ENCODE data around the gene NXF3.
"Not testable (repeated sequence)": the region's sequence is repeated elsewhere in the genome, so short reads cannot be mapped to it uniquely, and the experiment has no call there.

The NXF3 gene

GRCh38 chrX:103120748-103121147, 27.8 kb upstream of the NXF3 start:
- H3K4me3 ChIP-seq (ENCODE audit: insufficient read depth, low read length, poor library complexity, severe bottlenecking) = no peak overlapping the region
- H3K36me3 ChIP-seq (ENCODE audit: low read length) = no peaks in the 10 kb centered on the region
- TF ChIP-seq CTCF (IDR thresholded peaks at IDR 0.05; ENCODE audit: insufficient read depth, low read length, poor library complexity, severe bottlenecking) (no peak), EZH2phosphoT487 (conservative IDR thresholded peaks at IDR 0.05; ENCODE audit: low read length) (no peak)
- no peaks in the 10 kb centered on the region for H3F3A ChIP-seq (ENCODE audit: insufficient read depth)
- H3K27ac ChIP-seq (ENCODE audit: low read depth, low read length) = no peak overlapping the region
- H3K9me3 ChIP-seq (ENCODE audit: insufficient read depth, low read length) = no peaks in the 10 kb centered on the region
- H3K79me2 ChIP-seq (ENCODE audit: insufficient read depth, low read length) = no peaks in the 10 kb centered on the region
- H3K9me2 ChIP-seq (replicated peaks; ENCODE audit: insufficient read depth, low read length) = no peaks in the 10 kb centered on the region
- H3K27me3 ChIP-seq (ENCODE audit: low read length) = no peaks in the 10 kb centered on the region
- no peaks in the 10 kb centered on the region for H4K20me1 ChIP-seq (ENCODE audit: low read depth, low read length)
- H3K4me2 ChIP-seq (ENCODE audit: low read depth, low read length, poor library complexity, severe bottlenecking) = no peak overlapping the region
- no peak overlapping the region for H3K9ac ChIP-seq (ENCODE audit: low read length)
- H2AFZ ChIP-seq (ENCODE audit: low read depth, low read length, severe bottlenecking) = no peak overlapping the region

GRCh38 chrX:103116970-103117369, 24.0 kb upstream of the NXF3 start:
- not testable (repeated sequence) for H4K20me1 ChIP-seq (ENCODE audit: low read depth, low read length); H3F3A ChIP-seq (ENCODE audit: insufficient read depth); H3K9me2 ChIP-seq (replicated peaks; ENCODE audit: insufficient read depth, low read length); H3K4me2 ChIP-seq (ENCODE audit: low read depth, low read length, poor library complexity, severe bottlenecking); H3K9me3 ChIP-seq (ENCODE audit: insufficient read depth, low read length); H2AFZ ChIP-seq (ENCODE audit: low read depth, low read length, severe bottlenecking); H3K9ac ChIP-seq (ENCODE audit: low read length); H3K4me3 ChIP-seq (ENCODE audit: insufficient read depth, low read length, poor library complexity, severe bottlenecking); H3K79me2 ChIP-seq (ENCODE audit: insufficient read depth, low read length); H3K27ac ChIP-seq (ENCODE audit: low read depth, low read length); H3K36me3 ChIP-seq (ENCODE audit: low read length); H3K27me3 ChIP-seq (ENCODE audit: low read length)

GRCh38 chrX:103109497-103109896, 16.6 kb upstream of the NXF3 start:
- H4K20me1 ChIP-seq (ENCODE audit: low read depth, low read length); H3K27ac ChIP-seq (ENCODE audit: low read depth, low read length); H3K79me2 ChIP-seq (ENCODE audit: insufficient read depth, low read length); H3K9me2 ChIP-seq (replicated peaks; ENCODE audit: insufficient read depth, low read length); H2AFZ ChIP-seq (ENCODE audit: low read depth, low read length, severe bottlenecking); H3K4me3 ChIP-seq (ENCODE audit: insufficient read depth, low read length, poor library complexity, severe bottlenecking); H3K9ac ChIP-seq (ENCODE audit: low read length); H3K9me3 ChIP-seq (ENCODE audit: insufficient read depth, low read length); H3K27me3 ChIP-seq (ENCODE audit: low read length); H3K4me2 ChIP-seq (ENCODE audit: low read depth, low read length, poor library complexity, severe bottlenecking); H3F3A ChIP-seq (ENCODE audit: insufficient read depth); H3K36me3 ChIP-seq (ENCODE audit: low read length): not testable (repeated sequence)

GRCh38 chrX:103107836-103108235, 14.9 kb upstream of the NXF3 start:
- no peak overlapping the region for H2AFZ ChIP-seq (ENCODE audit: low read depth, low read length, severe bottlenecking)
- no peaks in the 10 kb centered on the region for H3K27me3 ChIP-seq (ENCODE audit: low read length)
- H3K9me3 ChIP-seq (ENCODE audit: insufficient read depth, low read length) = no peaks in the 10 kb centered on the region
- H3F3A ChIP-seq (ENCODE audit: insufficient read depth) = no peaks in the 10 kb centered on the region
- H3K4me2 ChIP-seq (ENCODE audit: low read depth, low read length, poor library complexity, severe bottlenecking) = no peak overlapping the region
- H3K4me3 ChIP-seq (ENCODE audit: insufficient read depth, low read length, poor library complexity, severe bottlenecking) = no peak overlapping the region
- H3K79me2 ChIP-seq (ENCODE audit: insufficient read depth, low read length) = no peaks in the 10 kb centered on the region
- no peaks in the 10 kb centered on the region for H4K20me1 ChIP-seq (ENCODE audit: low read depth, low read length)
- no peak overlapping the region for H3K27ac ChIP-seq (ENCODE audit: low read depth, low read length)
- no peaks in the 10 kb centered on the region for H3K9me2 ChIP-seq (replicated peaks; ENCODE audit: insufficient read depth, low read length)
- H3K9ac ChIP-seq (ENCODE audit: low read length) = no peak overlapping the region
- H3K36me3 ChIP-seq (ENCODE audit: low read length) = no peaks in the 10 kb centered on the region
- TF ChIP-seq EZH2phosphoT487 (conservative IDR thresholded peaks at IDR 0.05; ENCODE audit: low read length) (no peak), CTCF (IDR thresholded peaks at IDR 0.05; ENCODE audit: insufficient read depth, low read length, poor library complexity, severe bottlenecking) (no peak)

GRCh38 chrX:103107227-103107737, 14.3 kb upstream of the NXF3 start:
- not testable (repeated sequence) for H3K4me3 ChIP-seq (ENCODE audit: insufficient read depth, low read length, poor library complexity, severe bottlenecking); H4K20me1 ChIP-seq (ENCODE audit: low read depth, low read length); H3K9ac ChIP-seq (ENCODE audit: low read length); H3K79me2 ChIP-seq (ENCODE audit: insufficient read depth, low read length); H3K36me3 ChIP-seq (ENCODE audit: low read length); H3K27ac ChIP-seq (ENCODE audit: low read depth, low read length); H3F3A ChIP-seq (ENCODE audit: insufficient read depth); H2AFZ ChIP-seq (ENCODE audit: low read depth, low read length, severe bottlenecking); H3K27me3 ChIP-seq (ENCODE audit: low read length); H3K9me3 ChIP-seq (ENCODE audit: insufficient read depth, low read length); H3K9me2 ChIP-seq (replicated peaks; ENCODE audit: insufficient read depth, low read length); H3K4me2 ChIP-seq (ENCODE audit: low read depth, low read length, poor library complexity, severe bottlenecking)

GRCh38 chrX:103104370-103104769, 11.4 kb upstream of the NXF3 start:
- not testable (repeated sequence) for H4K20me1 ChIP-seq (ENCODE audit: low read depth, low read length); H3K27ac ChIP-seq (ENCODE audit: low read depth, low read length); H2AFZ ChIP-seq (ENCODE audit: low read depth, low read length, severe bottlenecking); H3K9ac ChIP-seq (ENCODE audit: low read length); H3K79me2 ChIP-seq (ENCODE audit: insufficient read depth, low read length); H3K36me3 ChIP-seq (ENCODE audit: low read length); H3K9me3 ChIP-seq (ENCODE audit: insufficient read depth, low read length); H3K4me3 ChIP-seq (ENCODE audit: insufficient read depth, low read length, poor library complexity, severe bottlenecking); H3F3A ChIP-seq (ENCODE audit: insufficient read depth); H3K27me3 ChIP-seq (ENCODE audit: low read length); H3K9me2 ChIP-seq (replicated peaks; ENCODE audit: insufficient read depth, low read length); H3K4me2 ChIP-seq (ENCODE audit: low read depth, low read length, poor library complexity, severe bottlenecking)

- not testable (repeated sequence) for H3K9ac ChIP-seq (ENCODE audit: low read length); H3K4me2 ChIP-seq (ENCODE audit: low read depth, low read length, poor library complexity, severe bottlenecking); H2AFZ ChIP-seq (ENCODE audit: low read depth, low read length, severe bottlenecking); H3K27ac ChIP-seq (ENCODE audit: low read depth, low read length); H3K27me3 ChIP-seq (ENCODE audit: low read length); H3K4me3 ChIP-seq (ENCODE audit: insufficient read depth, low read length, poor library complexity, severe bottlenecking); H4K20me1 ChIP-seq (ENCODE audit: low read depth, low read length); H3K79me2 ChIP-seq (ENCODE audit: insufficient read depth, low read length); H3F3A ChIP-seq (ENCODE audit: insufficient read depth); H3K36me3 ChIP-seq (ENCODE audit: low read length); H3K9me3 ChIP-seq (ENCODE audit: insufficient read depth, low read length); H3K9me2 ChIP-seq (replicated peaks; ENCODE audit: insufficient read depth, low read length)
These were observed 10.9 kb upstream of the NXF3 start for GRCh38 chrX:103103866-103104265.
